T-cell (primary cell): ENCODE results near the gene VWA7. TPM values are rescaled to one million over a fixed set of nuclear protein-coding genes. Genes with fewer than 3 reads are reported as not detected.

Experiments used
- ATAC-seq, 4 experiments: fragments of 200-7000 bp in 3 of 4; fragments of 150-1000 bp in 1 of 4; cut with Tn5 transposase; replicated peaks in 1 of 4; 1 replicate in 3 of 4; 2 replicates in 1 of 4; pipeline ENCODE4 v1.10.0; 2021; ENCODE audit warnings: moderate library complexity in 3 of 4, mild to moderate bottlenecking in 2 of 4, moderate number of reproducible peaks in 1 of 4
- CTCF ChIA-PET, 2 donors: fragments of 300-600 bp; sonication (Branson Sonifier 250); formaldehyde crosslinking; loops; one replicate each; lab custom pipeline; 2022; ENCODE audit warnings: antibody characterized with exemption in 2 of 2; lab: Charles Lee
- POLR2A ChIA-PET, 2 donors: fragments of 300-600 bp; sonication (Branson Sonifier 250); formaldehyde crosslinking; loops; one replicate each; lab custom pipeline; 2022; ENCODE audit warnings: antibody characterized with exemption in 2 of 2; lab: Charles Lee
- DNase-seq, 35 experiments: peaks; one replicate each; pipeline versions ENCODE4 v3.0.0 to v3.0.0-alpha.2; 2013 to 2023
- H3K27ac ChIP-seq: one replicate; pipeline ENCODE4 v1.5.1; 2013; ENCODE audit warnings: low read length
- H3K27me3 ChIP-seq, 2 experiments: replicated peaks in 1 of 2; 1 replicate in 1 of 2; 2 replicates in 1 of 2; pipeline versions ENCODE4 v1.6.1 to v1.7.0; 2013; ENCODE audit warnings: low read length in 1 of 2, mixed read lengths in 1 of 2; ENCODE audit not compliant: control insufficient read depth in 2 of 2, insufficient read depth in 2 of 2; ENCODE audit errors: extremely low read depth in 1 of 2
- H3K36me3 ChIP-seq, 2 donors: 1 replicate in 1 of 2; 2 replicates in 1 of 2; pipeline versions ENCODE4 v1.6.1 to v1.7.0; 2013; ENCODE audit warnings: low read length in 1 of 2; ENCODE audit not compliant: control insufficient read depth in 2 of 2, insufficient read depth in 1 of 2; ENCODE audit errors: extremely low read depth in 1 of 2
- H3K4me1 ChIP-seq, 2 experiments: 1 replicate in 1 of 2; 2 replicates in 1 of 2; pipeline versions ENCODE4 v1.6.1 to v1.7.0; 2013; ENCODE audit warnings: low read length in 2 of 2, mixed read lengths in 1 of 2; ENCODE audit not compliant: insufficient read depth in 2 of 2, control insufficient read depth in 1 of 2; ENCODE audit errors: extremely low read depth in 1 of 2
- H3K4me3 ChIP-seq, 2 donors: 1 replicate in 1 of 2; 2 replicates in 1 of 2; pipeline versions ENCODE4 v1.5.1 to v1.7.0; 2013; ENCODE audit warnings: mild to moderate bottlenecking in 2 of 2, low read length in 1 of 2, moderate library complexity in 1 of 2; ENCODE audit not compliant: control insufficient read depth in 1 of 2; ENCODE audit errors: extremely low read depth in 1 of 2
- H3K9me3 ChIP-seq: 2 replicates; pipeline ENCODE4 v1.7.0; 2013
- H3K27ac Mint-ChIP-seq, 2 donors: one replicate each; pipeline ENCODE4 v1.8.0; 2020 to 2021; ENCODE audit warnings: mild to moderate bottlenecking in 2 of 2, mixed read lengths in 2 of 2
- H3K27me3 Mint-ChIP-seq, 2 donors: one replicate each; pipeline ENCODE4 v1.8.0; 2021 to 2022; ENCODE audit warnings: mixed read lengths in 2 of 2
- H3K36me3 Mint-ChIP-seq: one replicate; pipeline ENCODE4 v1.8.0; 2021; ENCODE audit warnings: mixed read lengths
- H3K4me1 Mint-ChIP-seq, 3 donors: one replicate each; pipeline ENCODE4 v1.8.0; 2020 to 2022; ENCODE audit warnings: mixed read lengths in 3 of 3, mild to moderate bottlenecking in 1 of 3
- H3K4me3 Mint-ChIP-seq, 3 donors: one replicate each; pipeline ENCODE4 v1.8.0; 2020 to 2022; ENCODE audit warnings: mild to moderate bottlenecking in 3 of 3, mixed read lengths in 3 of 3, moderate library complexity in 3 of 3
- H3K9me3 Mint-ChIP-seq, 3 donors: one replicate each; pipeline ENCODE4 v1.8.0; 2020 to 2022; ENCODE audit warnings: mixed read lengths in 3 of 3
- WGBS: methylation state at CpG from one replicate; pipeline ENCODE4 v1.1.5; 2013; ENCODE audit warnings: missing lambda C conversion rate; ENCODE audit not compliant: insufficient coverage; 5-methylcytosine and 5-hydroxymethylcytosine counted together
- total RNA-seq, 35 experiments: library from RNA in 6 of 35; stranded (reverse) in 6 of 35; fragments of 120-200 nt in 1 of 35; gene quantifications; one replicate each; pipeline versions ENCODE4 v1.2.1 to v1.2.4 and lab custom pipeline; 2013 to 2026

Gene VWA7
- total RNA-seq, 5 donors from 2014 or later (not counting 1 experiment from before 2014, with no cell fraction given): 1.4 to 8.0 (median 2.1) TPM

GRCh38 chr6:31719001-31719400 is 58.1 kb downstream of the VWA7 start:
- Mint-ChIP-seq H3K4me1 (peaks cover 6 to 12% (median 8%) of the 10 kb centered on the region in 3 donors), H3K4me3 (no peak overlapping the region), H3K27ac (no peak overlapping the region), H3K36me3 (no peaks in the 10 kb centered on the region), H3K9me3 (no peaks in the 10 kb centered on the region), H3K27me3 (no peaks in the 10 kb centered on the region)
- Histone ChIP-seq H3K27me3 (peaks cover 0 to 2% of the 10 kb centered on the region in 2 experiments), H3K36me3 (no peaks in the 10 kb centered on the region), H3K4me1 (peaks cover 4 to 12% of the 10 kb centered on the region in 2 experiments), H3K27ac (no peak overlapping the region), H3K9me3 (no peaks in the 10 kb centered on the region), H3K4me3 (no peak overlapping the region)
- ATAC-seq: no peak
- ChIA-PET CTCF (interaction anchor here (0.5 to 0.6 kb wide), 3 partner anchors 16 to 85 kb away, joined by 3 to 7 read pairs (median 3); no protein-coding TSS in a partner anchor), POLR2A (no interaction called here)
- 68% methylated on average over 4 of the region's 6 CpGs for WGBS
- DNase-seq: no peak

- Mint-ChIP-seq H3K9me3 (no peaks in the 10 kb centered on the region), H3K4me3 (no peak overlapping the region), H3K4me1 (peaks cover 3 to 12% (median 8%) of the 10 kb centered on the region in 3 donors), H3K36me3 (no peaks in the 10 kb centered on the region), H3K27ac (no peak overlapping the region), H3K27me3 (no peaks in the 10 kb centered on the region)
- H3K9me3 ChIP-seq: no peaks in the 10 kb centered on the region
- ATAC-seq (no peak), DNase-seq (no peak)
- no CpG with 5 or more reads among the region's 1 CpG for WGBS
- CTCF ChIA-PET: no interaction called here
- H3K4me3 ChIP-seq: no peak overlapping the region
- peaks cover 0 to 4% of the 10 kb centered on the region in 2 experiments for H3K27me3 ChIP-seq
- POLR2A ChIA-PET: no interaction called here
- no peaks in the 10 kb centered on the region for H3K36me3 ChIP-seq
- H3K4me1 ChIP-seq: peaks cover 9 to 10% of the 10 kb centered on the region in 2 experiments
- no peak overlapping the region for H3K27ac ChIP-seq
Measured at GRCh38 chr6:31718265-31718664, 58.9 kb downstream of the VWA7 start.

GRCh38 chr6:31717499-31718222 is 59.5 kb downstream of the VWA7 start:
- ChIA-PET CTCF (no interaction called here), POLR2A (no interaction called here)
- 92% methylated on average over 7 of the region's 10 CpGs for WGBS
- H3K27ac Mint-ChIP-seq: no peak overlapping the region
- H3K27me3 ChIP-seq: peaks cover 0 to 6% of the 10 kb centered on the region in 2 experiments
- H3K4me3 ChIP-seq: no peak overlapping the region
- no peaks in the 10 kb centered on the region for H3K36me3 ChIP-seq
- H3K4me1 ChIP-seq: peaks cover 7 to 12% of the 10 kb centered on the region in 2 experiments
- no peak overlapping the region for H3K4me3 Mint-ChIP-seq
- no peak overlapping the region for H3K27ac ChIP-seq
- no peaks in the 10 kb centered on the region for H3K9me3 ChIP-seq
- H3K27me3 Mint-ChIP-seq: no peaks in the 10 kb centered on the region
- peaks cover 2 to 7% (median 7%) of the 10 kb centered on the region in 3 donors for H3K4me1 Mint-ChIP-seq
- no peaks in the 10 kb centered on the region for H3K9me3 Mint-ChIP-seq
- ATAC-seq: no peak
- no peak for DNase-seq
- no peaks in the 10 kb centered on the region for H3K36me3 Mint-ChIP-seq

Other genes starting within 250 kb of the VWA7 start
- not detected for gene MCCD1, start 248.4 kb downstream of the VWA7 start, total RNA-seq
- gene DDX39B, start 235.3 kb downstream of the VWA7 start, total RNA-seq: 100 to 1,000 TPM; 507 to 669 (median 631) TPM
- 1 to 10 TPM; 3.1 to 5.7 (median 4.1) TPM for gene ATP6V1G2, start 230.7 kb downstream of the VWA7 start, total RNA-seq
- gene NFKBIL1, start 229.7 kb downstream of the VWA7 start, total RNA-seq: 10 to 100 TPM in 3 of 5 donors, 1 to 10 TPM in 2; 6.9 to 17.1 (median 11.6) TPM
- gene LTA, start 205.0 kb downstream of the VWA7 start, total RNA-seq: 10 to 100 TPM; 12.5 to 23.9 (median 17.9) TPM
- gene TNF, start 201.8 kb downstream of the VWA7 start, total RNA-seq: 10 to 100 TPM; 13.8 to 28.0 (median 25.0) TPM
- gene LTB, start 194.9 kb downstream of the VWA7 start, total RNA-seq: 100 to 1,000 TPM; 398 to 926 (median 813) TPM
- gene LST1, start 191.1 kb downstream of the VWA7 start, total RNA-seq: 10 to 100 TPM; 13.4 to 28.0 (median 20.4) TPM
- gene NCR3, start 184.3 kb downstream of the VWA7 start, total RNA-seq: 10 to 100 TPM; 13.6 to 38.0 (median 16.0) TPM
- 10 to 100 TPM in 4 of 5 donors, 1 to 10 TPM in 1; 7.6 to 54.3 (median 18.1) TPM for gene AIF1, start 162.1 kb downstream of the VWA7 start, total RNA-seq
- 100 to 1,000 TPM; 222 to 246 (median 230) TPM for gene PRRC2A, start 156.6 kb downstream of the VWA7 start, total RNA-seq
- 100 to 1,000 TPM; 257 to 317 (median 301) TPM for gene BAG6, start 124.7 kb downstream of the VWA7 start, total RNA-seq
- gene APOM, start 121.4 kb downstream of the VWA7 start, total RNA-seq: 1 to 10 TPM; 1.4 to 3.6 (median 3.2) TPM
- 10 to 100 TPM; 16.3 to 36.2 (median 33.4) TPM for gene C6orf47, start 116.5 kb downstream of the VWA7 start, total RNA-seq
- gene GPANK1, start 112.3 kb downstream of the VWA7 start, total RNA-seq: 10 to 100 TPM; 13.0 to 27.6 (median 23.3) TPM
- gene CSNK2B, start 111.2 kb downstream of the VWA7 start, total RNA-seq: 100 to 1,000 TPM in 4 of 5 donors, 10 to 100 TPM in 1; 98.4 to 129 (median 126) TPM
- gene LY6G5B, start 107.4 kb downstream of the VWA7 start, total RNA-seq: 10 to 100 TPM; 29.7 to 50.5 (median 40.9) TPM
- gene LY6G5C, start 96.3 kb downstream of the VWA7 start, total RNA-seq: 1 to 10 TPM in 4 of 5 donors, under 1 TPM in 1; 0.75 to 8.8 (median 5.8) TPM
- gene ABHD16A, start 74.0 kb downstream of the VWA7 start, total RNA-seq: 10 to 100 TPM; 58.2 to 74.4 (median 61.2) TPM
- not detected for gene LY6G6F, start 70.5 kb downstream of the VWA7 start, total RNA-seq
- gene LY6G6D, start 62.0 kb downstream of the VWA7 start, total RNA-seq: not detected
- gene LY6G6C, start 55.6 kb downstream of the VWA7 start, total RNA-seq: not detected
- 1 to 10 TPM in 1 of 5 donors, under 1 TPM in 4; 0.26 to 2.6 (median 0.30) TPM for gene MPIG6B, start 54.0 kb downstream of the VWA7 start, total RNA-seq
- gene DDAH2, start 48.0 kb downstream of the VWA7 start, total RNA-seq: 10 to 100 TPM in 4 of 5 donors, 1 to 10 TPM in 1; 9.0 to 13.2 (median 11.5) TPM
- 100 to 1,000 TPM in 4 of 5 donors, 10 to 100 TPM in 1; 89.5 to 146 (median 112) TPM for gene CLIC1, start 40.8 kb downstream of the VWA7 start, total RNA-seq
- gene MSH5, start 37.3 kb downstream of the VWA7 start, total RNA-seq: 10 to 100 TPM; 13.7 to 22.4 (median 14.4) TPM
- 10 to 100 TPM in 1 of 5 donors, 1 to 10 TPM in 4; 3.1 to 10.7 (median 4.1) TPM for gene SAPCD1, start 14.7 kb downstream of the VWA7 start, total RNA-seq
- 10 to 100 TPM; 44.4 to 71.0 (median 62.5) TPM for gene VARS1, start 18.4 kb upstream of the VWA7 start, total RNA-seq
- 10 to 100 TPM; 24.2 to 36.4 (median 30.6) TPM for gene LSM2, start 29.6 kb upstream of the VWA7 start, total RNA-seq
- gene HSPA1L, start 38.0 kb upstream of the VWA7 start, total RNA-seq: 1 to 10 TPM; 2.8 to 8.5 (median 8.1) TPM
- gene HSPA1A, start 38.2 kb upstream of the VWA7 start, total RNA-seq: 100 to 1,000 TPM in 1 of 5 donors, 10 to 100 TPM in 2, 1 to 10 TPM in 2; 8.8 to 117 (median 77.9) TPM
- gene HSPA1B, start 50.4 kb upstream of the VWA7 start, total RNA-seq: 100 to 1,000 TPM in 1 of 5 donors, 10 to 100 TPM in 2, 1 to 10 TPM in 2; 6.3 to 105 (median 67.9) TPM
- gene NEU1, start 85.5 kb upstream of the VWA7 start, total RNA-seq: 10 to 100 TPM; 15.9 to 29.2 (median 19.9) TPM
- gene SLC44A4, start 101.7 kb upstream of the VWA7 start, total RNA-seq: under 1 TPM in 3 of 5 donors, not detected in 2; 0.13 to 0.96 (median 0.57) TPM
- gene EHMT2, start 120.4 kb upstream of the VWA7 start, total RNA-seq: 10 to 100 TPM; 49.1 to 83.8 (median 78.9) TPM
- 1 to 10 TPM; 1.0 to 3.5 (median 3.1) TPM for gene ZBTB12, start 124.8 kb upstream of the VWA7 start, total RNA-seq
- 1 to 10 TPM; 1.3 to 5.1 (median 3.7) TPM for gene C2, start 150.4 kb upstream of the VWA7 start, total RNA-seq
- 1 to 10 TPM in 3 of 5 donors, not detected in 2; 1.3 to 2.2 (median 1.8) TPM for gene CFB, start 168.8 kb upstream of the VWA7 start, total RNA-seq
- gene NELFE, start 181.6 kb upstream of the VWA7 start, total RNA-seq: 10 to 100 TPM; 47.5 to 51.0 (median 49.4) TPM
- gene SKIC2, start 181.8 kb upstream of the VWA7 start, total RNA-seq: 100 to 1,000 TPM; 104 to 169 (median 112) TPM
- 10 to 100 TPM; 30.2 to 53.2 (median 35.4) TPM for gene DXO, start 194.8 kb upstream of the VWA7 start, total RNA-seq
- 10 to 100 TPM in 1 of 5 donors, 1 to 10 TPM in 4; 3.5 to 11.6 (median 6.1) TPM for gene C4A, start 204.7 kb upstream of the VWA7 start, total RNA-seq
- 1 to 10 TPM; 5.5 to 8.4 (median 7.5) TPM for gene C4B, start 237.5 kb upstream of the VWA7 start, total RNA-seq